NT2/D1 (cell line): ENCODE measurements around the gene IAH1.
A peak's percentile ranks its signal among the peaks of the same experiment; 100 is the strongest.

ENCODE experiments used
- DNase-seq: peaks from one replicate; pipeline ENCODE4 v3.0.0-alpha.2; 2011; ENCODE audit warnings: low read depth, low spot score
- H3K27me3 ChIP-seq: 2 replicates; pipeline ENCODE4 v1.6.0; 2011; ENCODE audit warnings: mild to moderate bottlenecking; ENCODE audit not compliant: insufficient read length, insufficient read depth
- H3K36me3 ChIP-seq: 2 replicates; pipeline ENCODE4 v1.6.1; 2011; ENCODE audit warnings: mild to moderate bottlenecking, low read length, mixed read lengths; ENCODE audit not compliant: insufficient read depth, insufficient read length
- H3K4me1 ChIP-seq: 2 replicates; pipeline ENCODE4 v1.5.1; 2011; ENCODE audit not compliant: insufficient read depth, insufficient read length
- H3K4me3 ChIP-seq: 2 replicates; pipeline ENCODE4 v1.5.1; 2011; ENCODE audit warnings: low read depth; ENCODE audit not compliant: insufficient read length
- H3K9ac ChIP-seq: 2 replicates; pipeline ENCODE4 v1.6.0; 2011; ENCODE audit warnings: low read depth; ENCODE audit not compliant: insufficient read length
- H3K9me3 ChIP-seq: 2 replicates; pipeline ENCODE4 v1.5.1; 2011; ENCODE audit warnings: mild to moderate bottlenecking, low read length; ENCODE audit not compliant: insufficient read depth
- SUZ12 ChIP-seq: IDR thresholded peaks from 2 replicates; pipeline ENCODE4 v1.6.1; 2011; ENCODE audit not compliant: insufficient read length, insufficient read depth; ENCODE audit errors: extremely low read depth
- YY1 ChIP-seq: IDR thresholded peaks from 2 replicates; pipeline ENCODE4 v1.6.1; 2011; ENCODE audit not compliant: insufficient read length, insufficient read depth
- ZNF274 ChIP-seq: IDR thresholded peaks from 2 replicates; pipeline ENCODE4 v1.6.1; 2011; ENCODE audit warnings: mild to moderate bottlenecking, low read depth, low read length

Gene IAH1, protein sequence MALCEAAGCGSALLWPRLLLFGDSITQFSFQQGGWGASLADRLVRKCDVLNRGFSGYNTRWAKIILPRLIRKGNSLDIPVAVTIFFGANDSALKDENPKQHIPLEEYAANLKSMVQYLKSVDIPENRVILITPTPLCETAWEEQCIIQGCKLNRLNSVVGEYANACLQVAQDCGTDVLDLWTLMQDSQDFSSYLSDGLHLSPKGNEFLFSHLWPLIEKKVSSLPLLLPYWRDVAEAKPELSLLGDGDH

GRCh38 chr2:9474361-9475057 lies at the start of gene IAH1:
TSS of gene IAH1 (plus strand) at chr2:9474551. CDS start at chr2:9474567, 16 bp downstream.
- no peak for TF ChIP-seq YY1
- TF ChIP-seq SUZ12, result no peak
- no peak for TF ChIP-seq ZNF274
- no peak for DNase-seq
- H3K9me3 ChIP-seq, result no peaks in the 10 kb centered on the region
- H3K4me1 ChIP-seq, result no peaks in the 10 kb centered on the region
- peak within 1 kb of the TSS; percentile 74 for H3K9ac ChIP-seq
- peaks cover 30% of the 10 kb centered on the region for H3K36me3 ChIP-seq
- H3K27me3 ChIP-seq, result no peaks in the 10 kb centered on the region
- peak within 1 kb of the TSS; percentile 45 for H3K4me3 ChIP-seq

GRCh38 chr2:9428965-9429577 lies 45.3 kb upstream of the IAH1 start:
- H3K4me3 ChIP-seq, result no peak overlapping the region
- TF ChIP-seq SUZ12 (no peak), YY1 (no peak), ZNF274 (no peak)
- H3K9ac ChIP-seq, result no peak overlapping the region
- H3K36me3 ChIP-seq, result peaks cover 63% of the 10 kb centered on the region
- DNase-seq, result no peak
- H3K4me1 ChIP-seq, result no peaks in the 10 kb centered on the region
- H3K9me3 ChIP-seq, result no peaks in the 10 kb centered on the region
- H3K27me3 ChIP-seq, result no peaks in the 10 kb centered on the region

GRCh38 chr2:9430316-9431293 lies 43.7 kb upstream of the IAH1 start:
- TF ChIP-seq SUZ12, result no peak
- no peak for TF ChIP-seq ZNF274
- no peak for TF ChIP-seq YY1
- peaks cover 72% of the 10 kb centered on the region for H3K36me3 ChIP-seq
- no peak for DNase-seq
- no peaks in the 10 kb centered on the region for H3K27me3 ChIP-seq
- H3K4me1 ChIP-seq, result no peaks in the 10 kb centered on the region
- H3K4me3 ChIP-seq, result no peak overlapping the region
- no peak overlapping the region for H3K9ac ChIP-seq
- no peaks in the 10 kb centered on the region for H3K9me3 ChIP-seq

GRCh38 chr2:9434489-9434888 lies 39.9 kb upstream of the IAH1 start:
- Histone ChIP-seq H3K27me3 (no peaks in the 10 kb centered on the region), H3K36me3 (peaks cover 77% of the 10 kb centered on the region), H3K9ac (no peak overlapping the region), H3K9me3 (no peaks in the 10 kb centered on the region), H3K4me1 (no peaks in the 10 kb centered on the region), H3K4me3 (no peak overlapping the region)
- no peak for DNase-seq
- TF ChIP-seq SUZ12 (no peak), ZNF274 (no peak), YY1 (no peak)

GRCh38 chr2:9439536-9439935 lies 34.8 kb upstream of the IAH1 start:
- peaks cover 76% of the 10 kb centered on the region for H3K36me3 ChIP-seq
- no peak for DNase-seq
- H3K4me3 ChIP-seq, result no peak overlapping the region
- no peaks in the 10 kb centered on the region for H3K27me3 ChIP-seq
- TF ChIP-seq ZNF274 (no peak), SUZ12 (no peak), YY1 (no peak)
- H3K9me3 ChIP-seq, result no peaks in the 10 kb centered on the region
- H3K9ac ChIP-seq, result no peak overlapping the region
- H3K4me1 ChIP-seq, result no peaks in the 10 kb centered on the region

DNA sequence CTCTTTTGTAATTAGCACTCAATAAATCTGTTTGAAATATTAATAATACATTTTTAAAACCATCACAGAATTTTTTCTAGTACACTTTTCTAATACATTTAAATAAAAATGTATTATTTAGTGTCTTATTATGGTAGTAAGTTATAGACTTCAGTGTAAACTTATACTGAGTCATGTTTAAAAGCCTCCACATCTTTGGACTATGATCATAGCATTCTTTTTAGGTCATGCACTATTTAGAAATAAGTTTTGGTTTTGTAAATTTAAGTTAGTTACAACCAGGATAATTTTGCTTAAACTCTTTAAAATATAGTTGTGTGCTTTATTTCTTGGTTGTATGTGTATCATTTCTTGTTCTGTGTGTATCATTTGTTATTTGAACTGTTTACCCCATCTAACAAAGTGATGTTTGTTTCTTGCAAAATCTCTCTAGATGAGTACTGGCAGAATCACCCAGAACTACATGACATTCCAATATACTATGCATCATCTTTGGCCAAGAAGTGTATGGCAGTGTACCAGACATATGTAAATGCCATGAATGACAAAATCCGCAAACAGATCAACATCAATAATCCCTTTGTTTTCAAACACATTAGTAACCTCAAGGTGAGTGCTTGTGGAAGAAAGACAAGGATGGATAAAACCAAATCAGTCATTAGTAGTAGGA lies 34.2 kb upstream of the IAH1 start:
- DNase-seq, result no peak
- Histone ChIP-seq H3K4me3 (no peak overlapping the region), H3K4me1 (no peaks in the 10 kb centered on the region), H3K36me3 (peaks cover 74% of the 10 kb centered on the region), H3K9ac (no peak overlapping the region), H3K9me3 (no peaks in the 10 kb centered on the region), H3K27me3 (no peaks in the 10 kb centered on the region)
- TF ChIP-seq SUZ12 (no peak), YY1 (no peak)
